Adipocyte (in vitro differentiated cells): ENCODE data around the gene MPLKIP.
A peak's percentile ranks its signal among the peaks of the same experiment; 100 is the strongest.
"Not testable (repeated sequence)": the region's sequence is repeated elsewhere in the genome, so short reads cannot be mapped to it uniquely, and the experiment has no call there.

Experiments
- DNase-seq: peaks from one replicate; pipeline ENCODE4 v3.0.0-alpha.2; 2015; ENCODE audit warnings: low read depth
- H3K27me3 ChIP-seq: replicated peaks from 2 replicates; pipeline ENCODE4 v1.7.0; 2013; ENCODE audit warnings: mild to moderate bottlenecking, low read length, moderate library complexity; ENCODE audit not compliant: control insufficient read depth, insufficient read depth
- H3K36me3 ChIP-seq: 2 replicates; pipeline ENCODE4 v1.7.0; 2013; ENCODE audit warnings: low read length, mild to moderate bottlenecking, moderate library complexity; ENCODE audit not compliant: control insufficient read depth, insufficient read depth, severe bottlenecking
- H3K4me1 ChIP-seq: 2 replicates; pipeline ENCODE4 v1.7.0; 2013; ENCODE audit warnings: mild to moderate bottlenecking, low read length, moderate library complexity; ENCODE audit not compliant: control insufficient read depth, insufficient read depth
- H3K4me3 ChIP-seq: 2 replicates; pipeline ENCODE4 v1.7.0; 2013; ENCODE audit warnings: mild to moderate bottlenecking, low read length, moderate library complexity
- H3K9ac ChIP-seq: 2 replicates; pipeline ENCODE4 v1.7.0; 2013; ENCODE audit warnings: mild to moderate bottlenecking, low read length, moderate library complexity
- H3K9me3 ChIP-seq: 2 replicates; pipeline ENCODE4 v1.7.0; 2013; ENCODE audit warnings: mild to moderate bottlenecking, low read length, moderate library complexity; ENCODE audit not compliant: control insufficient read depth

MPLKIP gene

GRCh38 chr7:40134428-40135316 lies at the start of gene MPLKIP, which contains the start of gene SUGCT:
Gene MPLKIP, minus strand, starts transcription at chr7:40134622. Its CDS starts 55 bp downstream, at chr7:40134567.
Gene SUGCT, plus strand, starts transcription at chr7:40135005.
- Histone ChIP-seq H3K27me3 (no peaks in the 10 kb centered on the region), H3K4me1 (peaks cover 27% of the 10 kb centered on the region), H3K36me3 (no peaks in the 10 kb centered on the region), H3K4me3 (peak within 1 kb of the TSS; percentile 98), H3K9ac (peak within 1 kb of the TSS; percentile 97), H3K9me3 (no peaks in the 10 kb centered on the region)
- DNase-seq, result peak; percentile 93

GRCh38 chr7:40182452-40182851 lies 48.0 kb upstream of the MPLKIP start:
- no peak for DNase-seq
- Histone ChIP-seq H3K4me1 (no peaks in the 10 kb centered on the region), H3K9ac (no peak overlapping the region), H3K9me3 (no peaks in the 10 kb centered on the region), H3K4me3 (no peak overlapping the region), H3K36me3 (no peaks in the 10 kb centered on the region), H3K27me3 (no peaks in the 10 kb centered on the region)

GRCh38 chr7:40177071-40177470 lies 42.6 kb upstream of the MPLKIP start:
- no peaks in the 10 kb centered on the region for H3K9me3 ChIP-seq
- no peaks in the 10 kb centered on the region for H3K36me3 ChIP-seq
- no peak overlapping the region for H3K4me3 ChIP-seq
- no peak for DNase-seq
- no peaks in the 10 kb centered on the region for H3K27me3 ChIP-seq
- H3K9ac ChIP-seq, result no peak overlapping the region
- H3K4me1 ChIP-seq, result no peaks in the 10 kb centered on the region

GRCh38 chr7:40175725-40176510 lies 41.5 kb upstream of the MPLKIP start:
- DNase-seq, result peak; percentile 57
- Histone ChIP-seq H3K36me3 (no peaks in the 10 kb centered on the region), H3K27me3 (no peaks in the 10 kb centered on the region), H3K9ac (no peak overlapping the region), H3K4me1 (no peaks in the 10 kb centered on the region), H3K4me3 (no peak overlapping the region), H3K9me3 (no peaks in the 10 kb centered on the region)

- not testable (repeated sequence) for H3K9me3 ChIP-seq, H3K4me3 ChIP-seq, DNase-seq, H3K9ac ChIP-seq, H3K4me1 ChIP-seq, H3K27me3 ChIP-seq, H3K36me3 ChIP-seq
These were observed 40.8 kb upstream of the MPLKIP start for GRCh38 chr7:40175256-40175655.

- not testable (repeated sequence) for DNase-seq, H3K9ac ChIP-seq, H3K36me3 ChIP-seq, H3K27me3 ChIP-seq, H3K4me1 ChIP-seq, H3K9me3 ChIP-seq, H3K4me3 ChIP-seq
These were observed 38.7 kb upstream of the MPLKIP start for GRCh38 chr7:40173121-40173520.

GRCh38 chr7:40168266-40168665 lies 33.8 kb upstream of the MPLKIP start:
- not testable (repeated sequence) for H3K4me1 ChIP-seq, DNase-seq, H3K9me3 ChIP-seq, H3K36me3 ChIP-seq, H3K4me3 ChIP-seq, H3K9ac ChIP-seq, H3K27me3 ChIP-seq

GRCh38 chr7:40167291-40167690 lies 32.9 kb upstream of the MPLKIP start:
- Histone ChIP-seq H3K36me3 (no peaks in the 10 kb centered on the region), H3K4me1 (peaks cover 4% of the 10 kb centered on the region), H3K9ac (no peak overlapping the region), H3K9me3 (no peaks in the 10 kb centered on the region), H3K27me3 (no peaks in the 10 kb centered on the region), H3K4me3 (no peak overlapping the region)
- no peak for DNase-seq

GRCh38 chr7:40165216-40165615 lies 30.8 kb upstream of the MPLKIP start:
- Histone ChIP-seq H3K36me3 (no peaks in the 10 kb centered on the region), H3K9ac (no peak overlapping the region), H3K9me3 (no peaks in the 10 kb centered on the region), H3K4me3 (no peak overlapping the region), H3K4me1 (peaks cover 4% of the 10 kb centered on the region), H3K27me3 (no peaks in the 10 kb centered on the region)
- DNase-seq, result no peak

- Histone ChIP-seq H3K9me3 (no peaks in the 10 kb centered on the region), H3K9ac (no peak overlapping the region), H3K36me3 (no peaks in the 10 kb centered on the region), H3K27me3 (no peaks in the 10 kb centered on the region), H3K4me1 (peaks cover 4% of the 10 kb centered on the region), H3K4me3 (no peak overlapping the region)
- no peak for DNase-seq
These were observed 28.1 kb upstream of the MPLKIP start for GRCh38 chr7:40162516-40162915.

GRCh38 chr7:40156988-40157387 lies 22.6 kb upstream of the MPLKIP start:
- DNase-seq, result no peak
- no peak overlapping the region for H3K9ac ChIP-seq
- H3K9me3 ChIP-seq, result no peaks in the 10 kb centered on the region
- H3K4me3 ChIP-seq, result no peak overlapping the region
- no peaks in the 10 kb centered on the region for H3K4me1 ChIP-seq
- H3K27me3 ChIP-seq, result no peaks in the 10 kb centered on the region
- no peaks in the 10 kb centered on the region for H3K36me3 ChIP-seq
